Measurements from ENCODE around the gene SDCCAG8. TPM values are rescaled to one million over a fixed set of nuclear protein-coding genes. Genes with fewer than 3 reads are reported as not detected.

SDCCAG8 gene
- total and polyA plus RNA-seq, 2 experiments from 2014 or later = 28.0 to 66.7 TPM

DNA sequence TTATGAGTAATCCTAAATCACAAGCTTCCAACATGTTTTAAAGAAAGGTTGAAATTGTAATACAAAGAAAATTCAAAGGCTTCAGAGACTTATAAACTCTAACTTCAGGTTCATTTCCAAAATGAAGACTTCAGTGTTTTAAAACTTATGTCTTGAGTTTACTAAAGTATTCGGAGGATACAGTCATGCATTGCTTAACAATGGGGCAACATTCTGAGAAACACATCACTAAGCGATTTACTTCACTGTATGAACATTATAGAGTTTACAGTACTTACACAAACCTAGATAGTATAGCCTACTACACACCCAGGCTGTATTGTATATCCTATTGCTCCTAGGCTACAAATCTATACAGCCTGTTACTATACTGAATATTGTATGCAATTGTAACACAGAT lies 39.1 kb upstream of the SDCCAG8 start:
- 0 out of 3 replicates have a peak, but pooled peaks cover 3% of the 10 kb centered on the region for H3K9me3 Mint-ChIP-seq
- Histone ChIP-seq H3F3A (replicated peaks; ENCODE audit: low read depth) (no peaks in the 10 kb centered on the region), H3K4me1 (ENCODE audit: insufficient read depth) (peaks cover 3% of the 10 kb centered on the region; the same call in 1 of the 2 replicates), H3K9me2 (ENCODE audit: insufficient read depth) (no peaks in the 10 kb centered on the region), H3K27ac (ENCODE audit: low read depth) (no peak overlapping the region), H3K4me2 (no peak overlapping the region), H4K20me1 (replicated peaks; ENCODE audit: insufficient read depth) (no peaks in the 10 kb centered on the region; the same call in 1 of the 2 replicates), H3K27me3 (ENCODE audit: insufficient read depth) (no peaks in the 10 kb centered on the region), H3K4me3 (no peak overlapping the region), H2AFZ (no peak overlapping the region), H3K36me3 (ENCODE audit: insufficient read depth) (peaks cover 5% of the 10 kb centered on the region; the same call in 1 of the 2 replicates), H3K79me2 (replicated peaks; ENCODE audit: insufficient read depth) (peaks cover 63% of the 10 kb centered on the region)
- no peak overlapping the region for H3K27ac Mint-ChIP-seq
- ATAC-seq (no peak), DNase-seq (ENCODE audit: low spot score) (no peak)
- TF ChIP-seq, protein P1, sequence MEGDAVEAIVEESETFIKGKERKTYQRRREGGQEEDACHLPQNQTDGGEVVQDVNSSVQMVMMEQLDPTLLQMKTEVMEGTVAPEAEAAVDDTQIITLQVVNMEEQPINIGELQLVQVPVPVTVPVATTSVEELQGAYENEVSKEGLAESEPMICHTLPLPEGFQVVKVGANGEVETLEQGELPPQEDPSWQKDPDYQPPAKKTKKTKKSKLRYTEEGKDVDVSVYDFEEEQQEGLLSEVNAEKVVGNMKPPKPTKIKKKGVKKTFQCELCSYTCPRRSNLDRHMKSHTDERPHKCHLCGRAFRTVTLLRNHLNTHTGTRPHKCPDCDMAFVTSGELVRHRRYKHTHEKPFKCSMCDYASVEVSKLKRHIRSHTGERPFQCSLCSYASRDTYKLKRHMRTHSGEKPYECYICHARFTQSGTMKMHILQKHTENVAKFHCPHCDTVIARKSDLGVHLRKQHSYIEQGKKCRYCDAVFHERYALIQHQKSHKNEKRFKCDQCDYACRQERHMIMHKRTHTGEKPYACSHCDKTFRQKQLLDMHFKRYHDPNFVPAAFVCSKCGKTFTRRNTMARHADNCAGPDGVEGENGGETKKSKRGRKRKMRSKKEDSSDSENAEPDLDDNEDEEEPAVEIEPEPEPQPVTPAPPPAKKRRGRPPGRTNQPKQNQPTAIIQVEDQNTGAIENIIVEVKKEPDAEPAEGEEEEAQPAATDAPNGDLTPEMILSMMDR (conservative IDR thresholded peaks at IDR 0.05; ENCODE audit: low read depth in 2 of 2) = no peak
- TF ChIP-seq REST (IDR thresholded peaks at IDR 0.05; ENCODE audit: unreplicated experiment) = no peak
- TF ChIP-seq POLR2AphosphoS5 (IDR thresholded peaks at IDR 0.05; ENCODE audit: low read depth) = no peak
- H3K4me1 Mint-ChIP-seq = peaks cover 28% of the 10 kb centered on the region
- no peaks in the 10 kb centered on the region for H3K27me3 Mint-ChIP-seq (ENCODE audit: insufficient read depth, low read depth, poor library complexity)
- no peak overlapping the region for H3K4me3 Mint-ChIP-seq
- H3K36me3 Mint-ChIP-seq (ENCODE audit: low read depth) = peaks cover 53% of the 10 kb centered on the region

- Histone ChIP-seq H3K4me2 (no peak overlapping the region), H3K79me2 (replicated peaks; ENCODE audit: insufficient read depth) (peaks cover 69% of the 10 kb centered on the region), H3K9me2 (ENCODE audit: insufficient read depth) (no peaks in the 10 kb centered on the region), H3F3A (replicated peaks; ENCODE audit: low read depth) (no peaks in the 10 kb centered on the region), H3K4me1 (ENCODE audit: insufficient read depth) (peaks cover 3% of the 10 kb centered on the region; the same call in 1 of the 2 replicates), H3K4me3 (no peak overlapping the region), H3K27ac (ENCODE audit: low read depth) (no peak overlapping the region), H3K36me3 (ENCODE audit: insufficient read depth) (peaks cover 6% of the 10 kb centered on the region; the same call in 1 of the 2 replicates), H4K20me1 (replicated peaks; ENCODE audit: insufficient read depth) (peaks cover 3% of the 10 kb centered on the region; the same call in 1 of the 2 replicates), H2AFZ (no peak overlapping the region), H3K27me3 (ENCODE audit: insufficient read depth) (no peaks in the 10 kb centered on the region)
- Mint-ChIP-seq H3K27me3 (ENCODE audit: insufficient read depth, low read depth, poor library complexity) (no peaks in the 10 kb centered on the region), H3K4me1 (peaks cover 28% of the 10 kb centered on the region), H3K9me3 (0 out of 3 replicates have a peak, but pooled peaks cover 3% of the 10 kb centered on the region), H3K4me3 (no peak overlapping the region), H3K36me3 (ENCODE audit: low read depth) (peaks cover 56% of the 10 kb centered on the region), H3K27ac (peak overlapping the region; percentile 38; the same call in 1 of the 2 replicates)
- ATAC-seq (no peak), DNase-seq (ENCODE audit: low spot score) (no peak)
- TF ChIP-seq POLR2AphosphoS5 (IDR thresholded peaks at IDR 0.05; ENCODE audit: low read depth) (no peak), EZH2phosphoT487 (IDR thresholded peaks at IDR 0.05; ENCODE audit: unreplicated experiment) (no peak), ZNF114 (CRISPR knock-in tag; IDR thresholded peaks at IDR 0.05) (no peak), STAT1 (IDR thresholded peaks at IDR 0.05; ENCODE audit: unreplicated experiment) (no peak), JUNB (IDR thresholded peaks at IDR 0.05; ENCODE audit: unreplicated experiment) (no peak), NANOG (IDR thresholded peaks at IDR 0.05; ENCODE audit: borderline replicate concordance) (no peak), ZNF331 (CRISPR knock-in tag; IDR thresholded peaks at IDR 0.05; ENCODE audit: low read depth) (no peak)
- TF ChIP-seq, protein P2, sequence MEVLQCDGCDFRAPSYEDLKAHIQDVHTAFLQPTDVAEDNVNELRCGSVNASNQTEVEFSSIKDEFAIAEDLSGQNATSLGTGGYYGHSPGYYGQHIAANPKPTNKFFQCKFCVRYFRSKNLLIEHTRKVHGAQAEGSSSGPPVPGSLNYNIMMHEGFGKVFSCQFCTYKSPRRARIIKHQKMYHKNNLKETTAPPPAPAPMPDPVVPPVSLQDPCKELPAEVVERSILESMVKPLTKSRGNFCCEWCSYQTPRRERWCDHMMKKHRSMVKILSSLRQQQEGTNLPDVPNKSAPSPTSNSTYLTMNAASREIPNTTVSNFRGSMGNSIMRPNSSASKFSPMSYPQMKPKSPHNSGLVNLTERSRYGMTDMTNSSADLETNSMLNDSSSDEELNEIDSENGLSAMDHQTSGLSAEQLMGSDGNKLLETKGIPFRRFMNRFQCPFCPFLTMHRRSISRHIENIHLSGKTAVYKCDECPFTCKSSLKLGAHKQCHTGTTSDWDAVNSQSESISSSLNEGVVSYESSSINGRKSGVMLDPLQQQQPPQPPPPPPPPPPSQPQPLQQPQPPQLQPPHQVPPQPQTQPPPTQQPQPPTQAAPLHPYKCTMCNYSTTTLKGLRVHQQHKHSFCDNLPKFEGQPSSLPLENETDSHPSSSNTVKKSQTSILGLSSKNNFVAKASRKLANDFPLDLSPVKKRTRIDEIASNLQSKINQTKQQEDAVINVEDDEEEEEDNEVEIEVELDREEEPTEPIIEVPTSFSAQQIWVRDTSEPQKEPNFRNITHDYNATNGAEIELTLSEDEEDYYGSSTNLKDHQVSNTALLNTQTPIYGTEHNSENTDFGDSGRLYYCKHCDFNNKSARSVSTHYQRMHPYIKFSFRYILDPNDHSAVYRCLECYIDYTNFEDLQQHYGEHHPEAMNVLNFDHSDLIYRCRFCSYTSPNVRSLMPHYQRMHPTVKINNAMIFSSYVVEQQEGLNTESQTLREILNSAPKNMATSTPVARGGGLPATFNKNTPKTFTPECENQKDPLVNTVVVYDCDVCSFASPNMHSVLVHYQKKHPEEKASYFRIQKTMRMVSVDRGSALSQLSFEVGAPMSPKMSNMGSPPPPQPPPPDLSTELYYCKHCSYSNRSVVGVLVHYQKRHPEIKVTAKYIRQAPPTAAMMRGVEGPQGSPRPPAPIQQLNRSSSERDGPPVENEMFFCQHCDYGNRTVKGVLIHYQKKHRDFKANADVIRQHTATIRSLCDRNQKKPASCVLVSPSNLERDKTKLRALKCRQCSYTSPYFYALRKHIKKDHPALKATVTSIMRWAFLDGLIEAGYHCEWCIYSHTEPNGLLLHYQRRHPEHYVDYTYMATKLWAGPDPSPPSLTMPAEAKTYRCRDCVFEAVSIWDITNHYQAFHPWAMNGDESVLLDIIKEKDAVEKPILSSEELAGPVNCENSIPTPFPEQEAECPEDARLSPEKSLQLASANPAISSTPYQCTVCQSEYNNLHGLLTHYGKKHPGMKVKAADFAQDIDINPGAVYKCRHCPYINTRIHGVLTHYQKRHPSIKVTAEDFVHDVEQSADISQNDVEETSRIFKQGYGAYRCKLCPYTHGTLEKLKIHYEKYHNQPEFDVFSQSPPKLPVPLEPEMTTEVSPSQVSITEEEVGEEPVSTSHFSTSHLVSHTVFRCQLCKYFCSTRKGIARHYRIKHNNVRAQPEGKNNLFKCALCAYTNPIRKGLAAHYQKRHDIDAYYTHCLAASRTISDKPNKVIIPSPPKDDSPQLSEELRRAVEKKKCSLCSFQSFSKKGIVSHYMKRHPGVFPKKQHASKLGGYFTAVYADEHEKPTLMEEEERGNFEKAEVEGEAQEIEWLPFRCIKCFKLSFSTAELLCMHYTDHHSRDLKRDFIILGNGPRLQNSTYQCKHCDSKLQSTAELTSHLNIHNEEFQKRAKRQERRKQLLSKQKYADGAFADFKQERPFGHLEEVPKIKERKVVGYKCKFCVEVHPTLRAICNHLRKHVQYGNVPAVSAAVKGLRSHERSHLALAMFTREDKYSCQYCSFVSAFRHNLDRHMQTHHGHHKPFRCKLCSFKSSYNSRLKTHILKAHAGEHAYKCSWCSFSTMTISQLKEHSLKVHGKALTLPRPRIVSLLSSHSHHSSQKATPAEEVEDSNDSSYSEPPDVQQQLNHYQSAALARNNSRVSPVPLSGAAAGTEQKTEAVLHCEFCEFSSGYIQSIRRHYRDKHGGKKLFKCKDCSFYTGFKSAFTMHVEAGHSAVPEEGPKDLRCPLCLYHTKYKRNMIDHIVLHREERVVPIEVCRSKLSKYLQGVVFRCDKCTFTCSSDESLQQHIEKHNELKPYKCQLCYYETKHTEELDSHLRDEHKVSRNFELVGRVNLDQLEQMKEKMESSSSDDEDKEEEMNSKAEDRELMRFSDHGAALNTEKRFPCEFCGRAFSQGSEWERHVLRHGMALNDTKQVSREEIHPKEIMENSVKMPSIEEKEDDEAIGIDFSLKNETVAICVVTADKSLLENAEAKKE (CRISPR knock-in tag; IDR thresholded peaks at IDR 0.05) = no peak
Measured at GRCh38 chr1:243217349-243217748, 38.5 kb upstream of the SDCCAG8 start.

Data from GM23338 (cell line).